ENCODE data around the gene F10. TPM values are rescaled to one million over a fixed set of nuclear protein-coding genes. Genes with fewer than 3 reads are reported as not detected.
A peak's percentile ranks its signal among the peaks of the same experiment; 100 is the strongest.

F10 gene
- total RNA-seq (2021) (not detected in 2 replicates), Bru-seq, nascent RNA (percentile 5 among the genes with signal in this experiment), BruChase-seq, experiment 1, labeled RNA remaining after a 2-hour chase (not detected), BruChase-seq, experiment 2, labeled RNA remaining after a 6-hour chase (not detected)
- long read RNA-seq, result 0 reads

GRCh38 chr13:113122550-113123225 is at the start of gene F10:
Gene F10 (plus strand): TSS chr13:113122799. CDS start chr13:113122856, 57 bp downstream.
- no peak within 1 kb of the TSS for H3K27ac ChIP-seq (ENCODE audit: low read depth, low read length, poor library complexity, severe bottlenecking)
- DNase-seq (ENCODE audit: low spot score), result no peak
- no peaks in the 10 kb centered on the region for H3K27me3 ChIP-seq (replicated peaks; ENCODE audit: insufficient read depth, low read depth, low read length, poor library complexity)
- H3K4me3 ChIP-seq (ENCODE audit: low read depth, low read length, poor library complexity, severe bottlenecking), result no peak within 1 kb of the TSS
- no peaks in the 10 kb centered on the region for H3K36me3 ChIP-seq (ENCODE audit: insufficient read depth, low read length, poor library complexity, severe bottlenecking)
- H3K4me1 ChIP-seq (ENCODE audit: insufficient read depth, low read length, poor library complexity, severe bottlenecking), result no peaks in the 10 kb centered on the region
- BruUV-seq (replicated peaks), result no TSS peak
- H3K9me3 ChIP-seq (ENCODE audit: low read depth, low read length, poor library complexity, severe bottlenecking), result no peaks in the 10 kb centered on the region
- ChIA-PET POLR2A (ENCODE audit: low non-redundant PET) (no interaction called here), CTCF (no interaction called here)
- TF ChIP-seq CTCF (conservative IDR thresholded peaks at IDR 0.05; ENCODE audit: low read depth, low read length), result no peak
- no peak for TF ChIP-seq EZH2 (IDR thresholded peaks at IDR 0.05; ENCODE audit: borderline replicate concordance, low read depth, low read length, poor library complexity, severe bottlenecking)
- intact Hi-C loops (cut with micrococcal nuclease; ENCODE audit: unreplicated experiment), result no loop called here

GRCh38 chr13:113073942-113074341 is 48.7 kb upstream of the F10 start:
- no peaks in the 10 kb centered on the region for H3K27me3 ChIP-seq (replicated peaks; ENCODE audit: insufficient read depth, low read depth, low read length, poor library complexity)
- H3K36me3 ChIP-seq (ENCODE audit: insufficient read depth, low read length, poor library complexity, severe bottlenecking), result no peaks in the 10 kb centered on the region
- intact Hi-C loops (cut with micrococcal nuclease; ENCODE audit: unreplicated experiment), result no loop called here
- no peak for DNase-seq (ENCODE audit: low spot score)
- no peaks in the 10 kb centered on the region for H3K4me1 ChIP-seq (ENCODE audit: insufficient read depth, low read length, poor library complexity, severe bottlenecking)
- no peak overlapping the region for H3K4me3 ChIP-seq (ENCODE audit: low read depth, low read length, poor library complexity, severe bottlenecking)
- POLR2A ChIA-PET (ENCODE audit: low non-redundant PET), result no interaction called here
- TF ChIP-seq CTCF (conservative IDR thresholded peaks at IDR 0.05; ENCODE audit: low read depth, low read length), result no peak
- TF ChIP-seq EZH2 (IDR thresholded peaks at IDR 0.05; ENCODE audit: borderline replicate concordance, low read depth, low read length, poor library complexity, severe bottlenecking), result no peak
- CTCF ChIA-PET, result no interaction called here
- no TSS peak for BruUV-seq (replicated peaks)
- H3K9me3 ChIP-seq (ENCODE audit: low read depth, low read length, poor library complexity, severe bottlenecking), result no peaks in the 10 kb centered on the region
- H3K27ac ChIP-seq (ENCODE audit: low read depth, low read length, poor library complexity, severe bottlenecking), result no peak overlapping the region

- no peak for DNase-seq (ENCODE audit: low spot score)
- Histone ChIP-seq H3K27ac (ENCODE audit: low read depth, low read length, poor library complexity, severe bottlenecking) (no peak overlapping the region), H3K36me3 (ENCODE audit: insufficient read depth, low read length, poor library complexity, severe bottlenecking) (no peaks in the 10 kb centered on the region), H3K4me1 (ENCODE audit: insufficient read depth, low read length, poor library complexity, severe bottlenecking) (no peaks in the 10 kb centered on the region), H3K4me3 (ENCODE audit: low read depth, low read length, poor library complexity, severe bottlenecking) (no peak overlapping the region), H3K9me3 (ENCODE audit: low read depth, low read length, poor library complexity, severe bottlenecking) (no peaks in the 10 kb centered on the region), H3K27me3 (replicated peaks; ENCODE audit: insufficient read depth, low read depth, low read length, poor library complexity) (no peaks in the 10 kb centered on the region)
- ChIA-PET POLR2A (ENCODE audit: low non-redundant PET) (no interaction called here), CTCF (no interaction called here)
- no TSS peak for BruUV-seq (replicated peaks)
- TF ChIP-seq CTCF (conservative IDR thresholded peaks at IDR 0.05; ENCODE audit: low read depth, low read length) (no peak), EZH2 (IDR thresholded peaks at IDR 0.05; ENCODE audit: borderline replicate concordance, low read depth, low read length, poor library complexity, severe bottlenecking) (no peak)
- intact Hi-C loops (cut with micrococcal nuclease; ENCODE audit: unreplicated experiment), result no loop called here
Observed at GRCh38 chr13:113074401-113074800, 48.2 kb upstream of the F10 start.

Measured in A673 (cell line).